KMS-11 (cell line): ENCODE data around the gene BASP1.

ENCODE experiments used
- H2AFZ ChIP-seq: fragments of 200-600 bp; sonication (generic); 2 replicates; pipeline ENCODE4 v1.6.1; 2016; ENCODE audit warnings: antibody characterized with exemption, mixed run types, low read depth
- H3K27ac ChIP-seq: fragments of 200-600 bp; sonication (generic); 2 replicates; pipeline ENCODE4 v1.6.1; 2016; ENCODE audit warnings: mild to moderate bottlenecking, mixed run types
- H3K27me3 ChIP-seq: fragments of 200-600 bp; sonication (generic); 2 replicates; pipeline ENCODE4 v1.6.1; 2017; ENCODE audit warnings: mild to moderate bottlenecking, low read depth, mixed run types, moderate library complexity; ENCODE audit not compliant: insufficient read depth
- H3K36me3 ChIP-seq: fragments of 200-600 bp; sonication (generic); 2 replicates; pipeline ENCODE4 v1.6.1; 2017; ENCODE audit warnings: mild to moderate bottlenecking, mixed run types; ENCODE audit not compliant: insufficient read depth
- H3K4me1 ChIP-seq: fragments of 200-600 bp; sonication (generic); 2 replicates; pipeline ENCODE4 v1.6.1; 2016; ENCODE audit warnings: mild to moderate bottlenecking, low read depth, mixed run types; ENCODE audit not compliant: poor library complexity, severe bottlenecking
- H3K4me2 ChIP-seq: fragments of 200-600 bp; sonication (generic); 2 replicates; pipeline ENCODE4 v1.7.0; 2016; ENCODE audit warnings: mild to moderate bottlenecking, mixed run types
- H3K4me3 ChIP-seq: fragments of 200-600 bp; sonication (generic); IDR thresholded peaks from 2 replicates; pipeline ENCODE4 v1.6.1; 2017; ENCODE audit warnings: low read depth, low read length, mixed read lengths; ENCODE audit not compliant: insufficient read depth
- H3K79me2 ChIP-seq: fragments of 200-600 bp; sonication (generic); 2 replicates; pipeline ENCODE4 v1.6.1; 2016; ENCODE audit warnings: low read depth, mixed run types; ENCODE audit not compliant: insufficient read depth
- H3K9ac ChIP-seq: fragments of 200-600 bp; sonication (generic); 2 replicates; pipeline ENCODE4 v1.6.1; 2016; ENCODE audit warnings: mild to moderate bottlenecking, mixed run types
- H4K20me1 ChIP-seq: fragments of 200-600 bp; sonication (generic); 2 replicates; pipeline ENCODE4 v1.6.1; 2016; ENCODE audit warnings: mild to moderate bottlenecking, mixed run types; ENCODE audit not compliant: insufficient read depth
- CTCF ChIP-seq: fragments of 200-600 bp; sonication (generic); conservative IDR thresholded peaks from 2 replicates; pipeline ENCODE4 v1.6.1; 2017; ENCODE audit warnings: low read depth, mild to moderate bottlenecking, antibody characterized with exemption, low read length, moderate library complexity, mixed read lengths

Gene BASP1

GRCh38 chr5:17260549-17260948, 43.1 kb downstream of the BASP1 start:
- no peaks in the 10 kb centered on the region for H3K27me3 ChIP-seq
- no peak overlapping the region for H2AFZ ChIP-seq
- no peaks in the 10 kb centered on the region for H3K79me2 ChIP-seq
- H3K9ac ChIP-seq: no peak overlapping the region
- H3K36me3 ChIP-seq: no peaks in the 10 kb centered on the region; the same call in 1 of the 2 replicates
- no peak for TF ChIP-seq CTCF
- no peak overlapping the region for H3K4me3 ChIP-seq
- H3K27ac ChIP-seq: no peak overlapping the region
- H3K4me1 ChIP-seq: no peaks in the 10 kb centered on the region
- H4K20me1 ChIP-seq: no peaks in the 10 kb centered on the region
- no peak overlapping the region for H3K4me2 ChIP-seq

- H2AFZ ChIP-seq: no peak overlapping the region
- H3K79me2 ChIP-seq: no peaks in the 10 kb centered on the region
- no peak for TF ChIP-seq CTCF
- H3K4me2 ChIP-seq: no peak overlapping the region
- H3K4me1 ChIP-seq: no peaks in the 10 kb centered on the region
- no peaks in the 10 kb centered on the region for H4K20me1 ChIP-seq
- H3K27ac ChIP-seq: no peak overlapping the region
- H3K9ac ChIP-seq: no peak overlapping the region
- no peak overlapping the region for H3K4me3 ChIP-seq
- H3K36me3 ChIP-seq: no peaks in the 10 kb centered on the region; the same call in 1 of the 2 replicates
- H3K27me3 ChIP-seq: no peaks in the 10 kb centered on the region
Measured at GRCh38 chr5:17261075-17261474, 43.6 kb downstream of the BASP1 start.

GRCh38 chr5:17265041-17265440, 47.6 kb downstream of the BASP1 start:
- H3K9ac ChIP-seq: no peak overlapping the region
- TF ChIP-seq CTCF: no peak
- H2AFZ ChIP-seq: no peak overlapping the region
- H3K27me3 ChIP-seq: no peaks in the 10 kb centered on the region
- H3K79me2 ChIP-seq: no peaks in the 10 kb centered on the region
- H3K4me1 ChIP-seq: no peaks in the 10 kb centered on the region
- no peak overlapping the region for H3K4me2 ChIP-seq
- no peaks in the 10 kb centered on the region for H4K20me1 ChIP-seq
- no peak overlapping the region for H3K27ac ChIP-seq
- H3K4me3 ChIP-seq: no peak overlapping the region
- H3K36me3 ChIP-seq: no peaks in the 10 kb centered on the region; the same call in 1 of the 2 replicates

GRCh38 chr5:17267106-17267505, 49.7 kb downstream of the BASP1 start:
- Histone ChIP-seq H3K4me1 (no peaks in the 10 kb centered on the region), H3K27me3 (no peaks in the 10 kb centered on the region), H4K20me1 (no peaks in the 10 kb centered on the region), H3K36me3 (no peaks in the 10 kb centered on the region; the same call in 1 of the 2 replicates), H3K27ac (no peak overlapping the region), H3K9ac (no peak overlapping the region), H2AFZ (no peak overlapping the region), H3K4me2 (no peak overlapping the region), H3K4me3 (no peak overlapping the region), H3K79me2 (no peaks in the 10 kb centered on the region)
- no peak for TF ChIP-seq CTCF
